ENCODE results near the gene TUNAR. TPM values are rescaled to one million over a fixed set of nuclear protein-coding genes. Genes with fewer than 3 reads are reported as not detected.

TUNAR gene
- total RNA-seq, 2 experiments from 2014 or later = 0.17 to 0.54 TPM

DNA sequence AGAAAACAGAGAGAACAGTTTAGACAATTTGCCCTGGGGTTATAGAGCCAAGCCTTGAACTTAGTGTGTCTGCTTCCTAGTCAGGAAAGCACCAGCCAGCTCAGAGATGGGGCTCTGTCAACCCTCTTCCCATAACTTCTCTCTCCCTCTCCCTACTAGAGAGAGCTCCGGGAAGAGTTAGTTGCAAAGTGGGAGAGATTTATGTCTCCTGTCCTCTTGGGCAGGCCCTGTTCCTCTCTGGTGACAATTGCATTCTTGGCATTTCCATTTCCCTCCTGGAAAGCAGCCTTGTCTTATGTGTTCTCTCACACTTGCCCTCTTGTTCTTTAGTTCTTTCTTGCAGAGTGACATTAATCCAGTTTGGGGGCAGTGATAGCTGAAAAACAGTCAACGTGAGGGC is 42.1 kb upstream of the TUNAR start:
- no TSS peak for BruUV-seq (replicated peaks)
- no peaks in the 10 kb centered on the region for H4K20me1 ChIP-seq (ENCODE audit: insufficient read depth, low read length)
- no peak overlapping the region for H3K4me3 ChIP-seq (ENCODE audit: low read depth, low read length, poor library complexity, severe bottlenecking)
- CTCF ChIA-PET (ENCODE audit: unreplicated experiment) = no interaction called here
- no peak overlapping the region for H3K4me2 ChIP-seq (ENCODE audit: low read length)
- H2AFZ ChIP-seq (ENCODE audit: low read length) = 0 out of 2 replicates have a peak overlapping the region, but pooled peaks have one; percentile 55
- intact Hi-C loops (cut with micrococcal nuclease; ENCODE audit: unreplicated experiment) = no loop called here
- DNase-seq (ENCODE audit: low spot score) = no peak
- H3K4me1 ChIP-seq (ENCODE audit: insufficient read depth, low read length, poor library complexity, severe bottlenecking) = peaks cover 6% of the 10 kb centered on the region
- POLR2A ChIA-PET = no interaction called here
- no peak for TF ChIP-seq CTCF (conservative IDR thresholded peaks at IDR 0.05; ENCODE audit: low read length)
- TF ChIP-seq EZH2phosphoT487 (IDR thresholded peaks at IDR 0.05; ENCODE audit: borderline replicate concordance, low read depth, low read length) = no peak
- no peaks in the 10 kb centered on the region for H3K36me3 ChIP-seq (ENCODE audit: insufficient read depth, low read length)
- H3K9me2 ChIP-seq (ENCODE audit: insufficient read depth, low read length) = no peaks in the 10 kb centered on the region
- H3K9me3 ChIP-seq (ENCODE audit: low read length) = no peaks in the 10 kb centered on the region
- no peaks in the 10 kb centered on the region for H3K79me2 ChIP-seq (ENCODE audit: insufficient read depth, low read depth, low read length)
- no peak overlapping the region for H3K27ac ChIP-seq (ENCODE audit: low read depth, low read length, poor library complexity, severe bottlenecking)

- no TSS peak for BruUV-seq (replicated peaks)
- intact Hi-C loops (cut with micrococcal nuclease; ENCODE audit: unreplicated experiment) = no loop called here
- H3K9me2 ChIP-seq (ENCODE audit: insufficient read depth, low read length) = no peaks in the 10 kb centered on the region
- ChIA-PET POLR2A (no interaction called here), CTCF (ENCODE audit: unreplicated experiment) (no interaction called here)
- H2AFZ ChIP-seq (ENCODE audit: low read length) = peak overlapping the region; percentile 55; the same call in 1 of the 2 replicates
- H3K4me3 ChIP-seq (ENCODE audit: low read depth, low read length, poor library complexity, severe bottlenecking) = peak overlapping the region; percentile 7
- no peak for TF ChIP-seq CTCF (conservative IDR thresholded peaks at IDR 0.05; ENCODE audit: low read length)
- TF ChIP-seq EZH2phosphoT487 (IDR thresholded peaks at IDR 0.05; ENCODE audit: borderline replicate concordance, low read depth, low read length) = no peak
- H3K36me3 ChIP-seq (ENCODE audit: insufficient read depth, low read length) = no peaks in the 10 kb centered on the region
- no peaks in the 10 kb centered on the region for H4K20me1 ChIP-seq (ENCODE audit: insufficient read depth, low read length)
- peaks cover 6% of the 10 kb centered on the region for H3K4me1 ChIP-seq (ENCODE audit: insufficient read depth, low read length, poor library complexity, severe bottlenecking)
- H3K79me2 ChIP-seq (ENCODE audit: insufficient read depth, low read depth, low read length) = no peaks in the 10 kb centered on the region
- no peak overlapping the region for H3K27ac ChIP-seq (ENCODE audit: low read depth, low read length, poor library complexity, severe bottlenecking)
- peak; percentile 13 for DNase-seq (ENCODE audit: low spot score)
- no peaks in the 10 kb centered on the region for H3K9me3 ChIP-seq (ENCODE audit: low read length)
- H3K4me2 ChIP-seq (ENCODE audit: low read length) = 0 out of 2 replicates have a peak overlapping the region, but pooled peaks have one; percentile 11
Measured at GRCh38 chr14:95835121-95835730, 41.4 kb upstream of the TUNAR start.

DNA sequence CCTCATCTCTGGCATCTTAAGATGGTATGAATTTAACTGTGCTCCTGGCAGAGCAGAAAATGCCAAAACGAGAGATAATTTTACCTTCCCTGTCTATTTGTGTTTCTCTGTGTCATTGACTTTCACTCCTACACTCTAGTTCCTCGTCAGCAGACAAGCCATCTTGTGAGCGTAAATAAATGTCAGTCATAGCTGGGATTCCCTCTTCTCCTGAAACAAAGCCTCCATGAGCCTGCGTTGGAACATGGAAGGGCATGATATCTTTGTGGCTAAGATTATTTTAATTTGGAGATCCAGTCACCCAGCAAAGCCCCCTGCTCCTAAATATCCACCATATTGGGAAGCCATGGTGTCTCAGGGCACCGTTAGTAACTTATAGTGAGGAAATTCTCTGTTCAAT is 37.8 kb upstream of the TUNAR start:
- CTCF ChIA-PET (ENCODE audit: unreplicated experiment) = no interaction called here
- no TSS peak for BruUV-seq (replicated peaks)
- no peak overlapping the region for H2AFZ ChIP-seq (ENCODE audit: low read length)
- intact Hi-C loops (cut with micrococcal nuclease; ENCODE audit: unreplicated experiment) = no loop called here
- H3K9me2 ChIP-seq (ENCODE audit: insufficient read depth, low read length) = no peaks in the 10 kb centered on the region
- POLR2A ChIA-PET = no interaction called here
- no peak overlapping the region for H3K4me3 ChIP-seq (ENCODE audit: low read depth, low read length, poor library complexity, severe bottlenecking)
- H3K9me3 ChIP-seq (ENCODE audit: low read length) = no peaks in the 10 kb centered on the region
- H3K4me2 ChIP-seq (ENCODE audit: low read length) = no peak overlapping the region
- peaks cover 6% of the 10 kb centered on the region for H3K4me1 ChIP-seq (ENCODE audit: insufficient read depth, low read length, poor library complexity, severe bottlenecking)
- TF ChIP-seq EZH2phosphoT487 (IDR thresholded peaks at IDR 0.05; ENCODE audit: borderline replicate concordance, low read depth, low read length) = no peak
- no peak for TF ChIP-seq CTCF (conservative IDR thresholded peaks at IDR 0.05; ENCODE audit: low read length)
- no peaks in the 10 kb centered on the region for H3K79me2 ChIP-seq (ENCODE audit: insufficient read depth, low read depth, low read length)
- no peaks in the 10 kb centered on the region for H3K36me3 ChIP-seq (ENCODE audit: insufficient read depth, low read length)
- no peaks in the 10 kb centered on the region for H4K20me1 ChIP-seq (ENCODE audit: insufficient read depth, low read length)
- no peak overlapping the region for H3K27ac ChIP-seq (ENCODE audit: low read depth, low read length, poor library complexity, severe bottlenecking)
- DNase-seq (ENCODE audit: low spot score) = no peak

Data from OCI-LY7 (cell line).